Measurements from ENCODE around the gene NPTX2. TPM values are rescaled to one million over a fixed set of nuclear protein-coding genes. Genes with fewer than 3 reads are reported as not detected.

The NPTX2 gene
- total RNA-seq, 3 donors from 2014 or later (not counting 1 experiment from before 2014, with no cell fraction given) = 0.14 TPM; not detected in 2

GRCh38 chr7:98619450-98620321 is 2.6 kb downstream of the NPTX2 start:
- no peaks in the 10 kb centered on the region for H3K9me3 ChIP-seq (ENCODE audit: control insufficient read depth, insufficient read depth, low read length)
- TF ChIP-seq, protein P1, sequence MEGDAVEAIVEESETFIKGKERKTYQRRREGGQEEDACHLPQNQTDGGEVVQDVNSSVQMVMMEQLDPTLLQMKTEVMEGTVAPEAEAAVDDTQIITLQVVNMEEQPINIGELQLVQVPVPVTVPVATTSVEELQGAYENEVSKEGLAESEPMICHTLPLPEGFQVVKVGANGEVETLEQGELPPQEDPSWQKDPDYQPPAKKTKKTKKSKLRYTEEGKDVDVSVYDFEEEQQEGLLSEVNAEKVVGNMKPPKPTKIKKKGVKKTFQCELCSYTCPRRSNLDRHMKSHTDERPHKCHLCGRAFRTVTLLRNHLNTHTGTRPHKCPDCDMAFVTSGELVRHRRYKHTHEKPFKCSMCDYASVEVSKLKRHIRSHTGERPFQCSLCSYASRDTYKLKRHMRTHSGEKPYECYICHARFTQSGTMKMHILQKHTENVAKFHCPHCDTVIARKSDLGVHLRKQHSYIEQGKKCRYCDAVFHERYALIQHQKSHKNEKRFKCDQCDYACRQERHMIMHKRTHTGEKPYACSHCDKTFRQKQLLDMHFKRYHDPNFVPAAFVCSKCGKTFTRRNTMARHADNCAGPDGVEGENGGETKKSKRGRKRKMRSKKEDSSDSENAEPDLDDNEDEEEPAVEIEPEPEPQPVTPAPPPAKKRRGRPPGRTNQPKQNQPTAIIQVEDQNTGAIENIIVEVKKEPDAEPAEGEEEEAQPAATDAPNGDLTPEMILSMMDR (IDR thresholded peaks at IDR 0.05) = no peak
- H3K27me3 Mint-ChIP-seq (ENCODE audit: low read depth in 2 of 2) = peaks cover 21 to 41% of the 10 kb centered on the region in 2 donors
- H3K27ac Mint-ChIP-seq = no peak overlapping the region
- peaks cover 13% of the 10 kb centered on the region for H3K27me3 ChIP-seq (ENCODE audit: control insufficient read depth, insufficient read depth, low read length)
- 33% methylated on average over 26 of the region's 27 CpGs for WGBS (ENCODE audit: insufficient coverage)
- DNase-seq = no peak
- ATAC-seq = no peak
- H3K9me3 Mint-ChIP-seq = no peaks in the 10 kb centered on the region
- intact Hi-C loops (cut with micrococcal nuclease) = no loop called here
- H3K4me3 ChIP-seq (ENCODE audit: low read length) = no peak overlapping the region
- no peaks in the 10 kb centered on the region for H3K4me1 ChIP-seq (ENCODE audit: control insufficient read depth, insufficient read depth, low read length)
- no peak overlapping the region for H3K27ac ChIP-seq (ENCODE audit: low read length)
- no peaks in the 10 kb centered on the region for H3K4me1 Mint-ChIP-seq
- H3K4me3 Mint-ChIP-seq = no peak overlapping the region
- H3K36me3 Mint-ChIP-seq = peaks cover 5% of the 10 kb centered on the region
- no peaks in the 10 kb centered on the region for H3K36me3 ChIP-seq (ENCODE audit: control insufficient read depth, insufficient read depth, low read length)

DNA sequence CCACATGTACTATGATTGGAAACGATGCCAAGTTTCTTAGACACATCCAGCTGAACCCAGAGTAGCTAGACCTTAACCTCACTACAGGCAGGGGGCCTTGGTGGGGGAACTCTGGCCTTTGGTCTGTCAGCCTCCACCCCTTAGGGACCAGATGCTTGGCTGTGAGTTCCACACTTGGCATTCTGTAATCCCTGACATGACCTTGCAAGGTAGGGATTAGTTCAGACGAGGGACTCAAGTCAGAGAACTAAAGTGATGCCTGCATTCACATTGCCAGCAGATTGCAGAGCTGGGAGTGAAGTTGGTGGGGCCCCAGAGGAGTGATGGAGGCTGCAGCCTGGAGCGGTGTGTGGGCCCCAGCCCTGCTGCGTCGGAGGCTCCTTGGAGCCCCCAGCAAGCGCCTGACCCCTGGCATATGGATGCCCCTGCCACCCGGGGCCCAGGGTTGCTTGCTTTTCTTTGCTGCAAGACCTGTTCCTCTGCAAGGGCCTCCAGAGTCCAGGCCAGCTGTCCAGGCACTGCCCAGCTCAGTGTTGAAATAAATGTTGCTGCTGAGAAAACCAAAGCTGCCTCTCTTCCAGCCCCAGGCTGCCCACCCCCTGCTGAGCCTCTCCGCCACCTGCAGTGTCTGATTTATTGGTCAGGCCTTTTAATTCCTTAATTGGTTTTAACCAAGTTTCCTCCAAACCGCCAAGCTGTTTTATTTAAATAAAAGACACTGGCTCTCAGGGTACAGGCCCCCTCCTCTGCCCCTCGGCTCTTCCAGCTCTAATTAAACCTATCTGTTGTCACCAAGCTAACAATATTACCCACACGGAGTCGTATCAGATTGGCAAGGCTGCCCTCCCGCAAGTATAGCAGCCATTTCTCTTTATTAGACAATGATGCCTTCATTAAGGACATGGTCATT is 4.7 kb downstream of the NPTX2 start:
- H3K4me3 ChIP-seq (ENCODE audit: low read length) = no peak overlapping the region
- H3K4me1 Mint-ChIP-seq = no peaks in the 10 kb centered on the region
- ATAC-seq (no peak), DNase-seq (no peak)
- 64% methylated on average over 13 of the region's 13 CpGs for WGBS (ENCODE audit: insufficient coverage)
- H3K27ac Mint-ChIP-seq = no peak overlapping the region
- H3K36me3 ChIP-seq (ENCODE audit: control insufficient read depth, insufficient read depth, low read length) = no peaks in the 10 kb centered on the region
- H3K27me3 Mint-ChIP-seq (ENCODE audit: low read depth in 2 of 2) = peaks cover 19 to 31% of the 10 kb centered on the region in 2 donors
- H3K4me3 Mint-ChIP-seq = no peak overlapping the region
- intact Hi-C loops (cut with micrococcal nuclease) = no loop called here
- no peaks in the 10 kb centered on the region for H3K27me3 ChIP-seq (ENCODE audit: control insufficient read depth, insufficient read depth, low read length)
- no peaks in the 10 kb centered on the region for H3K4me1 ChIP-seq (ENCODE audit: control insufficient read depth, insufficient read depth, low read length)
- H3K9me3 ChIP-seq (ENCODE audit: control insufficient read depth, insufficient read depth, low read length) = no peaks in the 10 kb centered on the region
- H3K9me3 Mint-ChIP-seq = no peaks in the 10 kb centered on the region
- peaks cover 5% of the 10 kb centered on the region for H3K36me3 Mint-ChIP-seq
- H3K27ac ChIP-seq (ENCODE audit: low read length) = no peak overlapping the region
- TF ChIP-seq, protein P1 (IDR thresholded peaks at IDR 0.05) = no peak

- H3K36me3 Mint-ChIP-seq = peaks cover 5% of the 10 kb centered on the region
- WGBS (ENCODE audit: insufficient coverage) = 86% methylated on average over 9 of the region's 9 CpGs
- H3K9me3 ChIP-seq (ENCODE audit: control insufficient read depth, insufficient read depth, low read length) = no peaks in the 10 kb centered on the region
- ATAC-seq (no peak), DNase-seq (no peak)
- no peaks in the 10 kb centered on the region for H3K36me3 ChIP-seq (ENCODE audit: control insufficient read depth, insufficient read depth, low read length)
- no peak overlapping the region for H3K4me3 Mint-ChIP-seq
- no peaks in the 10 kb centered on the region for H3K4me1 Mint-ChIP-seq
- intact Hi-C loops (cut with micrococcal nuclease) = no loop called here
- H3K27ac Mint-ChIP-seq = no peak overlapping the region
- TF ChIP-seq, protein P1 (IDR thresholded peaks at IDR 0.05) = no peak
- no peak overlapping the region for H3K4me3 ChIP-seq (ENCODE audit: low read length)
- H3K27ac ChIP-seq (ENCODE audit: low read length) = no peak overlapping the region
- H3K4me1 ChIP-seq (ENCODE audit: control insufficient read depth, insufficient read depth, low read length) = no peaks in the 10 kb centered on the region
- H3K27me3 Mint-ChIP-seq (ENCODE audit: low read depth in 2 of 2) = peaks cover 18 to 31% of the 10 kb centered on the region in 2 donors
- H3K9me3 Mint-ChIP-seq = no peaks in the 10 kb centered on the region
- no peaks in the 10 kb centered on the region for H3K27me3 ChIP-seq (ENCODE audit: control insufficient read depth, insufficient read depth, low read length)
Observed at GRCh38 chr7:98622926-98623325, 5.8 kb downstream of the NPTX2 start.

Data from natural killer cell (primary cell).